ENCODE measurements around the gene LMX1A. TPM values are rescaled to one million over a fixed set of nuclear protein-coding genes. Genes with fewer than 3 reads are reported as not detected.

The LMX1A gene
- polyA plus RNA-seq, 1 donor from 2014 or later, result 0.47 TPM

- Histone ChIP-seq H3K79me2 (replicated peaks; ENCODE audit: insufficient read depth, low read length) (no peaks in the 10 kb centered on the region), H3K4me2 (ENCODE audit: low read length) (no peak overlapping the region), H3K9ac (ENCODE audit: low read length) (no peak overlapping the region), H3K27me3 (ENCODE audit: insufficient read depth, low read depth, low read length) (peaks cover 5% of the 10 kb centered on the region), H3K9me3 (ENCODE audit: low read length) (no peaks in the 10 kb centered on the region), H4K20me1 (ENCODE audit: insufficient read depth) (no peaks in the 10 kb centered on the region), H3F3A (ENCODE audit: insufficient read depth, low read length, poor library complexity, severe bottlenecking) (no peaks in the 10 kb centered on the region), H2AFZ (ENCODE audit: low read depth, low read length) (no peak overlapping the region), H3K27ac (ENCODE audit: low read length) (no peak overlapping the region), H3K36me3 (ENCODE audit: insufficient read depth, low read length) (no peaks in the 10 kb centered on the region), H3K4me3 (ENCODE audit: low read length) (no peak overlapping the region), H3K9me2 (ENCODE audit: insufficient read depth, low read length) (no peaks in the 10 kb centered on the region)
- TF ChIP-seq POLR2AphosphoS5 (IDR thresholded peaks at IDR 0.05) (no peak), EZH2 (IDR thresholded peaks at IDR 0.05; ENCODE audit: borderline replicate concordance, insufficient read depth, low read length, poor library complexity, severe bottlenecking) (no peak), REST (IDR thresholded peaks at IDR 0.05; ENCODE audit: borderline replicate concordance) (no peak), EP300 (conservative IDR thresholded peaks at IDR 0.05; ENCODE audit: poor library complexity, severe bottlenecking) (no peak), SMC3 (conservative IDR thresholded peaks at IDR 0.05; ENCODE audit: poor library complexity) (no peak), RAD21 (conservative IDR thresholded peaks at IDR 0.05) (no peak), CTCF (IDR thresholded peaks at IDR 0.05; ENCODE audit: poor library complexity, severe bottlenecking) (no peak), MXI1 (conservative IDR thresholded peaks at IDR 0.05; ENCODE audit: poor library complexity, severe bottlenecking) (no peak), TAF1 (IDR thresholded peaks at IDR 0.05; ENCODE audit: low read depth) (no peak)
Observed at GRCh38 chr1:165234149-165234548, 122.4 kb downstream of the LMX1A start.

- H3K36me3 ChIP-seq (ENCODE audit: insufficient read depth, low read length), result no peaks in the 10 kb centered on the region
- H3K27ac ChIP-seq (ENCODE audit: low read length), result no peak overlapping the region
- H3K9ac ChIP-seq (ENCODE audit: low read length), result no peak overlapping the region
- H4K20me1 ChIP-seq (ENCODE audit: insufficient read depth), result no peaks in the 10 kb centered on the region
- no peaks in the 10 kb centered on the region for H3F3A ChIP-seq (ENCODE audit: insufficient read depth, low read length, poor library complexity, severe bottlenecking)
- H3K9me3 ChIP-seq (ENCODE audit: low read length), result no peaks in the 10 kb centered on the region
- H3K4me3 ChIP-seq (ENCODE audit: low read length), result no peak overlapping the region
- TF ChIP-seq CTCF (IDR thresholded peaks at IDR 0.05; ENCODE audit: poor library complexity, severe bottlenecking), result no peak
- no peak for TF ChIP-seq POLR2AphosphoS5 (IDR thresholded peaks at IDR 0.05)
- TF ChIP-seq MXI1 (conservative IDR thresholded peaks at IDR 0.05; ENCODE audit: poor library complexity, severe bottlenecking), result no peak
- TF ChIP-seq EP300 (conservative IDR thresholded peaks at IDR 0.05; ENCODE audit: poor library complexity, severe bottlenecking), result no peak
- peak; percentile 28 for TF ChIP-seq REST (IDR thresholded peaks at IDR 0.05; ENCODE audit: borderline replicate concordance)
- H3K79me2 ChIP-seq (replicated peaks; ENCODE audit: insufficient read depth, low read length), result no peaks in the 10 kb centered on the region
- H3K9me2 ChIP-seq (ENCODE audit: insufficient read depth, low read length), result no peaks in the 10 kb centered on the region
- no peak overlapping the region for H2AFZ ChIP-seq (ENCODE audit: low read depth, low read length)
- H3K27me3 ChIP-seq (ENCODE audit: insufficient read depth, low read depth, low read length), result no peaks in the 10 kb centered on the region
- H3K4me2 ChIP-seq (ENCODE audit: low read length), result no peak overlapping the region
Observed at GRCh38 chr1:165228676-165229075, 127.8 kb downstream of the LMX1A start.

Data from neural cell (in vitro differentiated cells).